ENCODE data around the gene TMEM255B.
"Not testable (repeated sequence)": the region's sequence is repeated elsewhere in the genome, so short reads cannot be mapped to it uniquely, and the experiment has no call there.

TMEM255B gene

DNA sequence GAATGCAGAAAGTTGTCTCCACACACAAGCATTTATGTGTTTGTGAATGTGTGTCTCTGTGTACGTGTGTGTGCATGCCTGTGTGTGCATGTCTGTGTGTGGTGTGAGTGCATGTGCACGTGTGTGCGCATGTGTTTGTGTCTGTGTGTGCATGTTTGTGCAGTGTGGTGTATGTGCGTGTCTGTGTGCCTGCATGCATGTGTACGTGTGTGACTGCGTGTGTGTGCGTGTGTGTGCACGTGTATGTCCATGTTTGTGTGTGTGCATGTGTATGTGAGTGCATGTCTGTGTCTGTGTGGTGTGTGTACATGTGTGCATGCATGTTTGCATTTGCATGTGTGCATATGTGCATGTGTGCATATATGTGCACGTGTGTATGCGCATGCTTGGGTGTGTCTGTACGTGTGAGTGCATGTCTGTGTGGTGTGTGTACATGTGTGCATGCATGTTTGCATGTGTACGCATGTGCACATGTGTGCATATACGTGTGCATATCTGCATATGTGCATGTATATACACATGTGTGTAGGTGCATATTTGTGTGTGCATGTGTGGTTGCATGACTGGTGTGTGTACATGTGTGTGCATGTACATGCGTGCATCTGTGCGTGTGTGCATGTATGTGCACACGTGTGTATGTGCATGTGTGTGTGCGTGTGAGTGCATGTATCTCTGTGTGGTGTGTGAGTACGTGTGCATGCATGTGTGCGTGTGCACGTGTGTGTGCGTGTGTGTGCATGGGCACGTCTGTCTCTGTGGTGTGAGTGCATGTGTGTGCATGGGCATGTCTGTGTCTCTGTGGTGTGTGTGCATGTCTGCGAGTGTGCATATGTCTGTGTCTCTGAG, 8.2 kb upstream of the TMEM255B start:
- DNase-seq = no peak

DNA sequence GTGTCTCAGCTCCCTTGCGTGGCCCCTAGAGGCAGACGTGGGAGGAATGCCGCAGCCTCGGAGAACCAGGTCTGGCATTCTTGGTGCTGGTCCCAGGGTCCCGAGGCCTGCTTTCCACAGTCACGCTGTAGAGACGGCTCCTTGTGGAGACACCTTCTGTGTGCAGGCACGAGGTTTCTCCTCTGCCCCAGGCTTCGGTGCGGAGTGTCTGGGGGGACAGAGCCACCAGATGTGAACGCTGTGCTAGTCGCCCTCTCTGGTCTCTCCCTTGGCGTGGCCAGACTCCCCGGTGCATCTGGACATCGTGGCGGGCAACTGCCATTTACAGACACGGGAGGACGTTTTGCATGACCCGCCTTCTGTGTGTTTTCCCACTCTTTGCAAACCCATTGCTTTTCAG, 7.5 kb upstream of the TMEM255B start:
- no peak for DNase-seq

- not testable (repeated sequence) for DNase-seq
Observed at GRCh38 chr13:113752211-113752986, 6.6 kb upstream of the TMEM255B start.

DNA sequence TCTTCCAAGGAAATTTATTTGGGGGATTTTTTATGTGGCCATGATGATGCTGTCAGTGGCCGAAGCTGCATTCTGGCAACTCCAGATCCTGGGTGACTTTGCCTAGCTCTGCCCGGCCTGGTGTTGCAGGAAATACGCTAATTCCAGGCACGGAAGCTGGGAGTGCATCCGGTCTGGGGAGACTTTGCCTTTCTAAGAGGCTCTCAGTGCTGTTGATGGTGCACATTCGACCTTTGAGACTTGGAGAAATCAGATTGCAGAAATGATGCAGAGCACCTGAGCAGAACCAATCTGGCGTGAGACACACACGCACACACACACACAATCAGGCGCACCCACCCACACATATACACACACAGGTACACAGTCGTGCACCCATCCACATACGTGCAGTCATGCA, 5.9 kb upstream of the TMEM255B start:
- DNase-seq = no peak

- no peak for DNase-seq
Observed at GRCh38 chr13:113754242-113754641, 4.8 kb upstream of the TMEM255B start.

DNA sequence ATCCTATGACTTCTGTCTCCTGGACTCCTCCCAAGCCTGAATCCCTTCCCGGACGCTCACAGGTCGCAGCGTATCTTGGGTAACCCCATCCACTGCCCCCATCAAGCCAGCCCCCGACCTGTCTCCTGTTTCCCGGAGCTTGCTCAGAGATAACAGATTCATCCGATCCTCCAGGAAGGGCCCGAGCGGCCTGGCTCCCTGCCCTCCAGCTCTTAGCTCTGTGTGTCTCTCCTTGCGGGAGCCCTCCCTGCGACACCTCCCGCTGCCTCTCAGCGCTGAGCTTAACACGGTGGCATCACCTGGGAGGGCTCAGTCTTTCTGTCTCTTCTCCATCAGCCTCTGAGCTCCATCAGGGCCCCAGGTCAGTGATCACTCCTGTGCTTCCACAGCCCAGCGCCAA, 4.3 kb upstream of the TMEM255B start:
- no peak for DNase-seq

GRCh38 chr13:113756441-113757097, 2.5 kb upstream of the TMEM255B start:
- no peak for DNase-seq

DNA sequence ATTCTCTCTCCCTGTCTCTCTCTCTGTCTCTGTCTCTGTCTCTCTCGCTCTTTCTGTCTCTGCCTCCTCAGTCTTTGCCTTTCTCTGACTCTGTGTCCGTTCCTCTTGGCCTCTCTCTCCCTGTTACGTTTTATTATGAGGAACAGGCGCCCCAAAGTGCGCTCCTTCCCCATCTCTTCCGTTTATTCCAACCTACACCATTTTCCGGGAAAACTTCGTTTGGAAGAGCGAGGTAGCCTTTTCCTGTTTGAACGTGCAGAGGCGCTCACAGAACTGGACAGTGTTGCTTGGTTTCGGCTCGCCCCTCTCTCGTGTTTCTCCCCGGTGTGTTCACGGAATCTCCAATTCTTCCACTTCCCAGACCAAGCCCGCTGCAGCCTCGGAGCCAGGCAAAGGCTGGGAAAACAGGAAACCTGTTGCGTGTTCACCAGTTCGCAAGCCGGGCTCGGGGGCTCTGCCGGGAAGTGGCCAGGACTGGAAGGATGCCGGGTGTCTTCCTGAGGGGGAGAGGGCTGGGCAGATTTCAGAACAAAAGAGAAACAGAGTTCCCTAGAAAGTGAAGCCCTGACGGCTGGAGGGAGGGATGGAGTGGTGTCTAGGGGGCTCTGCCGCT, 605 bp downstream of the TMEM255B start:
- no peak for DNase-seq

- DNase-seq = no peak
Observed at GRCh38 chr13:113761136-113761535, 2.1 kb downstream of the TMEM255B start.

DNA sequence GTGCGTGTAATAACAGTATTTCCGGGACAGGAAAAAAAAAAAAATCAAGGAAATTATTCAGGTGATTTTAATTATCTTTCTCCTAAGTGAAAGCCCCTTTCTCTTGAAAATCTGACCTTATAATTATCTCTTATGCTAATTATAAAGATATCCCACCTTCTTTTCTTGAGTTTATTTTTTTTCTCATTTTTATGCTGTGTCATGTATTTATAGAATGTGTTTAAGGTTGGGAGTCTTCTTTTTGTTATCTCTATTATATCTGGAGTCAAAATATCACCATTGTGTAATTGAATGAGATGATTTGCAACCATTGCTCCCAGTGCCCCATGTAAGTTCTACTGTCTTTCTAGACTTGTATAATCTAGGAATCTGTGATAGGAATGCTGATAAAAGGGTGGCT, 3.0 kb downstream of the TMEM255B start:
- DNase-seq = no peak

GRCh38 chr13:113762538-113762937, 3.5 kb downstream of the TMEM255B start:
- DNase-seq = no peak

DNA sequence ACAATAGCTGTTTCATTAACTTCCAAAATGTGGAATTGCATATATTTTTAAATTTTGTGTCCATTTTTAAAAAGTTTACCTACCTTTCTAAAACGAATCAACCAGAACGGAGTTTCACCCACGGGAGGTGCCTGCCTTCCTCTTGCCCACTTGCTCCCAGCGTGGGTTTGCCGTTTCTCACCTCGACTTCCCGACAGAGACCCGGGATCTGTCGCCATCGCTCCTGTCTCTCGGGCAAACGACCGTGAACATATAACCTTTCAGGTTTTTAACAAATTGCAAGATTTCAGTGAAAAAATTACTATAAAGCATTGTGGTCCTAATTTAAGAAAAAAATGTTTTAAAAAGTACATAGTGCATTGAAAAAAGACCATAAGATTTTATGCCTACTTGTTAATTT, 4.2 kb downstream of the TMEM255B start:
- DNase-seq = no peak

GRCh38 chr13:113763961-113764792, 5.2 kb downstream of the TMEM255B start:
- no peak for DNase-seq

- no peak for DNase-seq
Observed at GRCh38 chr13:113764793-113765563, 6.0 kb downstream of the TMEM255B start.

DNA sequence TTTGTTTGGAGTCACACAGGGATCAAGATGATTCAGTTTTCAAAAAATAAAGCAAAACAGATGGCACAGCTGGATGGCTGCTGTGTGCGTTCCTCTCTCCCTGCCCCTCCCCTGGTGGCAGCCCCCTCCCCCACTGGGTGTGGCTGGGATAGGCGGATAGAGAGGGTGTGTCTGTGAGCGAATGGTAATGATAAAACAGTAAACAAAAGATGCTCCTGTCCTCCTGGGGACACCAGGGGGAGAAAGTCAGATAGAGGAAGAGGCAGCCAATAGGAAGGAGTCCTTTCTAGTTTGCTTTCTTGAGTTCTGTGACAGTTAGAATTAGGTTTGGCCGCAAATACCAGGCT, 6.5 kb downstream of the TMEM255B start:
- no peak for DNase-seq

- no peak for DNase-seq
Observed at GRCh38 chr13:113766035-113766800, 7.2 kb downstream of the TMEM255B start.

- DNase-seq = no peak
Observed at GRCh38 chr13:113767366-113767765, 8.3 kb downstream of the TMEM255B start.

DNA sequence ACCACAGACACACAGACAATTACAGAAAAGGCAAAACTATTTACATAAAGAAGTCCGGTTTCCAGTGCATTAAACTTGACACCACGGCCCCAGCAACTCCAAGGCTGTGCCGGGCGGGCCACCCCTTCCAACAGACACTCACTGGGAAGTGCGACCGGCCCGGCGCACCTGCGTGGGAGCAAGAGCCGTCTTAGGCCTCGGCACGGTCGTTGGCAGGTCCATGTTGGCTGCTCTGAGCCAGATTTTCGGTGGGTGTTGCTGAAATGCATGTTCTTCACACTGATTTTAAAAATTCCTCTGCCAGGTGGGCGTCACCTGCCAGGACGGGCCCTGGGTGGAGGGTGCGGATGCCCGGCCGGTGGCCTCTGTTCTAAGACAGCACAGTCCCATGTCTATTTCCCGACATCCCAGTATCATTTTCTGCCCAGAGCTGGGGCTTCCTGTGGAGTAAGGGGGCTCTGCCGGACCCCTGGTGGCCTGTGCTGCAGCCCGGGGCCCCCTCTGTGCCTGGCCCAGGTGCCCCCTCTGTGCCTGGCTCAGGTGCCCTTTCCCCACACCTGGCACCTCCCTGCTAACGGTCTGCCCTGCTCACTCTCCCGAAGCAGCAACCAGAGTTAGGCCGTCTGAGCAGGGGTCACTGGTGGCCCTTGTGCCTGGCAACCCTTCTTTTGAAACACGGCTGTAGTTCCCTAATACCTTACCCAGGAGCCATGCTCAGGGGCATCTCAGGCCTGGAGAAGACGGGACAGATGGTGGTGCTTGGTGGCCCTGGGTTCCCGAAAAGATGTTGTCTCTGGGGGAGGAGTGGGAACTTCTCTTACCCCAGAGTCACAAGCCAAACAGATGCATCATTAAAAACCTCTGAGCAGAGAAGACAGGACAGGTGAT, 9.2 kb downstream of the TMEM255B start:
- DNase-seq = no peak

DNA sequence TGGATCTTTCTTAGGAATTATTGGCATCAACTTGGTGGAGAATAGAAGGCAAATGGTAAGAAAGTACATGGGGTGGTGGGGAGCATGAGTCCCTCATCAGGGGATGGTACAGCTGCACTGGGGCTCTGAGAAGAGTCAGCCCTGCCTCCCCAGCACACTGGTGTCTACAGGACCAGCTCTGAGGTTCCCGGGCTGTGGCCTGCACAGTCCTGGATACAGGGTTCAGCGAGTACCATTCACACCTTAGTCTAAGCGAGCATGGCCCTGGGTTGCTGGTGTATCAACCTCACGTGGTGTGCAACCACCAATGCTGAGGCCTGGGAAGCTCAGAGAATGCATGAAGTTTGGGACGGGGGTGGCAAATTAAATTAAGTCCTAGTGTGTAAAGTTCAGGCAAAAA, 10.1 kb downstream of the TMEM255B start:
- DNase-seq = no peak

DNA sequence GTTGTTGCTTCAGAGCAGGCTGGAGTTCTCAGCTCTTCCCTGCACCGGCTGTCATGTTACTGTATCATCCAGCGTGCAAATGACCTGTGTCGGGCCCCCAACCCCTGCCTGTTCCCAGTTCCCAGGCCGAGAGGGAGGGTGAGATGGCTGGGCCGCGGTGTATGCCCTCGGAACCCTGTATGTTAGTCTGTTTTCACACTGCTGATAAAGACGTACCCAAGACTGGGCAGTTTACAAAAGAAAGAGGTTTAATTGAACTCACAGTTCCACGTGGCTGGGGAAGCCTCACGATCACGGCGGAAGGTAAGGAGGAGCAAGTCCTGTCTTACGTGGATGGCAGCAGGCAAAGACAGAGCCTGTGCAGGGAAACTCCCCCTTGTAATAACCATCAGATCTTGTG, 10.9 kb downstream of the TMEM255B start:
- no peak for DNase-seq

Measured in CD4-positive, alpha-beta T cell treated with Interleukin-4 for 1 hour (primary cell).